Jurkat, Clone E6-1 (cell line): Measurements from ENCODE around the gene FLNA.

Source experiments
- DNase-seq: peaks from one replicate; pipeline ENCODE4 v3.0.0-alpha.2; 2011; ENCODE audit warnings: low read depth, low spot score
- H3K4me3 ChIP-seq: 2 replicates; pipeline ENCODE4 v1.5.1; 2011; ENCODE audit warnings: mild to moderate bottlenecking, low read length, control low read depth, moderate library complexity

The FLNA gene

DNA sequence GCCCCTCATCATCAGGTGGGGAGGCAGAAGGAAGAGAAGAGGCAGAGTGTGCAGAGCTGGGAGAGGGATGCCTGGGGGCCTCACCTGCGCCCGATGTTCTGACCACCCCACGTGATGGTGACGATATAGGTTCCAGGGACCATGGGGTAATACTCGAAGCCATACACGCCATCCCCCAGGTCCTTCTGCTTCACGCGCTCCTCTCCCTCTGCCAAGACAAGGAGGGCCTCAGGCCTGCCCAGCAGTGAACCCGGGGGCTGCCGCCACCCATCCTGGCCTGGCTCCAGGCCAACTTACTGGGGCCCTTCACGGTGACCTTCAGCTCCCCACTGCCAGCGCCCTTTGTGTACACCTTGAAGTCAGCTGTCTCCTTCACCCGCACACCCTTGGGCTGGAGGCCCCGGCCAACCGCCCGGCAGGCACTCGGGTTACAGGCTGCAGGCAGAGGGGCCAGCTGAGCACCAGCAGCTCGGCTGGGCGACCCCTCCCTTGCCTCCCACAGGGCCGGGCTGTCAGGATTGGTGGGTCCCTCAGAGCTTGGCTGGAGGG is 9.3 kb downstream of the FLNA start:
- no peak overlapping the region for H3K4me3 ChIP-seq
- no peak for DNase-seq

DNA sequence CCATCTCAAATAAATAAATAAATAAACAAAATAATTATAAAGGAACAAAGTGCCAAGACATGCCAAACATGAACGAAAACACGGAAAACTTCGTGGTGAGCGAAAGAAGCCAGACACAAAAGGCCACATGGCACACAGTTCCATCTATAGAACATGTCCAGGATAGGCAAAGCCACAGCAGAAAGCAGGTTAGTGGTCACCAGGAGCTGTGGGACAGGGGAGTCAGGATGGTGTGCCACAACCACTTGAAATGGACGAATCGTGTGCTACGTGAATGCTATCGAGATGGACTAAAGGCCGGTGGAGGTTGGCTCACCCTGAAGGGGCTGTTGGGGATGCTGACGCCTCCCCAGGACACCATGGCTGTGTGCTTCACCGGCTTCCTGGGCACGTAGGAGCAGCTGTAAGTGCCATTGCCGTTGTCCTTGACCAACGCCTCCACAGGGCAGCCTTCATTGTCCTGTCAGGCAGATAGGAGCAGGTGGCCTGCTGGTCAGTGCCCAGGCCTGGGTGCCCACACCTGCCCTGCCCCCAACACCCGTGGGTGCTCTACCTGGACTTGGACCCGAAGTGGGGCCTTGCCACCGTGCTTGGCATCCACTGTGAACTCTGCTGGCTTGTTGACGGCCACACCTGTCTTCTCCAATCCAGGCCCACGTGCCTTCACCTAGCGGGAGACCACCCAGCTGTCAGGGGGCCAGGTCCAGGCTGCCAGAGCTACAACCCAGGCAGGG is 10.6 kb downstream of the FLNA start:
- no peak for DNase-seq
- H3K4me3 ChIP-seq, result no peak overlapping the region

DNA sequence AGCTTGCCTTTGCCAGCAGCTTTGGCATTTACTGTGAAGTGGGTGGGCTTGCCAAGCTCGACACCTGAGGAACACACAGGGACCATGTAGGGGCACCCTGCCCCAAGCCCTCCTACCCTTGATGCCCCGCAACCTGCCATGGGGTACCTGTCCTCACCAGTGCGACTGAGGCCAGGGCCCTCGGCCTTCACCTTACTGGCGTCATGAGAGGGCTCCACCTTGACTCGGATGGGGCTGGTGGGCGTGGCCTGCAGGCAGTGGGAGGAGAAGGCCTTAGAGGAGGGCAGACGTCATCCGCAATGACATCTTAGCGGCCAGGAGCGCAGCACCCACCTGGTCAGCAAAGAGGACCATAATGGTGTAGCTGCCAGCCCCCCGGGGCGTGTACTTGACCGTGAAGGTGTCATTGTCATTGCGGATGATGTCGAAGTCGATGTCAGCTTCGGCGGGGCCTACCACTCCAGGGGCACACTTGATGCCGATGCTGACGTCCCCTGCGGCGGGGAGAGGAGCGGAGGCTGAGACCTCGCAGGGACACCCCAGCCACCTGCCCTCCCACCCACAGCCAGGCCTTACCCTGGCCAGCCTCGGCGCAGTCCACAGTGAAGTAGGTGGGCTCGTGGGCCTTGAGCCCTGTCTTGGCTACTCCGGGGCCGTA is 12.2 kb downstream of the FLNA start:
- DNase-seq, result no peak
- no peak overlapping the region for H3K4me3 ChIP-seq

DNA sequence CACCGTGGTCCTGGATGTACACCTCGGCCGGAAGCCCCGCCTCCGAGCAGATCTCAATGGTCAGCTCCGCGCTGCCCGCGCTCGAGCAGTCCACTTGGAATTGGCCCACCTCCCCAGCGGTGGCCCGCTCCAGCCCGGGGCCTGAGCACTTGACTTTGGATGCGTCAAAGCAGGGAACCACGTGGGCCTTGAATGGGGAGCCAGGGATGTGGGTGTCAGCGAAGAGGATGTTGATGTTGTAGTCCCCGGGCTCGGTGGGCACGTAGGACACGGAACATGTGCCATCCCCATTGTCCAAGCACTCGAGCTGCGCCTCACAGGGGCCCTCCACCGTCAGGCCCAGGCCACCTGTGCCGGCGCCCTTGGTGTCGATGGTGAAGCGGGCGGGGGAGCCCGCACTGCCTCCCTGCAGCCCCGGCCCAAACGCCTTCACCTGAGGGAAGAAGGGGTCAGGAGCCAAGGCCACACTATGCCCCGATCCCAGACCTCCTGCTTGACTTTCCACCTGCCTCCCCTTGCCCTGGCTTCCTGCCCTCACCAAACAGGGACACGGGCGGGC is 14.2 kb downstream of the FLNA start:
- DNase-seq, result no peak
- no peak overlapping the region for H3K4me3 ChIP-seq

DNA sequence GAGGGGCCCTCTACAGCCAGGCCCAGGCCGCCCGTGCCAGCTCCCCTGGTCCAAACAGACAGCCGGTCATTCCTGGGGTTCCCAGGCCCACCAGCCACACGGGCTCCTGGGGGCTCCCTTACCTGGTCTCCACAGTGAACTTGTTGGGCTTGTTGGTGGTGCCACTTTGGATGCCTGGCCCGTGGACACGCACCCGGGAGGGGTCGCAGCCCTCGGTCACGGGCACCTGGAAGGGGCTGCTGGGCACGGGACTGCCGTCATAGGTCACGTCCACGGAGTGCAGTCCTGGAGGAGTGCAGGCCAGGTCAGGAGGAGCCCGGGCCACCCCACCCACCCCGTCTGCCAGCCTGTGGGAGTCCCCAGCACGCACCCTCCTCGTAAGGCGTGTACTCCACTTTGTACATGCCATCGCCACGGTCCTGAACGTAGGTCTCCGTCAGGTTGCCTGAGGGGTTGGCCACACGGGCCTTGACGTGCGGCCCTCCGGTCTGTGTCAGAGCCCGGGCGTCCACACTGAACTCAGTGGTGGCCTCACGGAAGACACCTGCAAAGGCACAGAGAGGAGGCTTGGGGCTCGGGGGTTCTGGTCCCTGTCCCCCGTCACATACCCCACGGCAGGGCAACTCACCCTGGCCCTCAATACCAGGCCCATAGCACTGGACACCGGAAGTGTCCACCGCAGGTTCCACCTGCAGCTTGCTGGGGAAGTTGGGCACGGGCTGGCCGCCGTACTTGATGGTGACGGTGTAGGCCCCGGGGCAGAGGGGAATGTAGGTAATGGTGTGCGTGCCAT is 14.9 kb downstream of the FLNA start:
- H3K4me3 ChIP-seq, result no peak overlapping the region
- DNase-seq, result no peak

DNA sequence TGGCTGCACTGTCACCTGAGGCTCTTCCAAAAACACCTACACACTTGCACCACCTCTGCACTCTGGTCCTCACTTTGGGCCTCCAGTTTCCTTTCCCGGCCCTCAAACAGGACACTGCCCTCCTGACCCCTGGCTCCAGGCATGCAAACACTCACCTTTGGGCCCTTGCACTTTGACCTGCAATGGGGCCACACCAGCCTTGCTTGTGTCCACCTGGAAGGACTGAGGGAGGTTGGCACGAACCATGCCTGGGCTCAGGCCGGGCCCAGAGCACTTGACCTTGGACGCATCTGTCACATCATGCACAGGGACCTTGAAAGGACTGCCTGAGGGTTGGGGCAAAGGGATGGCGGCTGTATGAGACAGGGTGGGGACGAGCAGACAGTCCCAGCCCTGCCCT is 15.6 kb downstream of the FLNA start:
- no peak overlapping the region for H3K4me3 ChIP-seq
- no peak for DNase-seq

DNA sequence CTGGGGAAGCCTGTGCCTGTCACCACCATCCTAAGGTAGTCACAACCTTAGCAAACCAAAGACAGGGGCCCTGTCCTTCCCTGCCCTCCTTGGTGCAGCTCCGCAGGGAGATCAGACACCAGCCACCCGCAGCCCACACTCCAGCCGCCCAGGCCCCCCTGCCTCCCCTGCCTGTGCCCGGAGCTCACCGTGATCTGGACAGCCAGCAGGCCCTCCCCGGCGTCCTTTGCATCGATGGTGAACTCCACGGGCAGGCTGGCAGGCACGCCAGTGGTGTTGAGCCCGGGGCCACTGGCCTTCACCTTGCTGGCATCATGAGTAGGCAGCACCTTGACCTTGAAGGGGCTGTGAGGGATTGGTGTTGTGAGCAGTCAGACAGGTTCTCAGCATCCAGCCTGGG is 16.4 kb downstream of the FLNA start:
- no peak for DNase-seq
- no peak overlapping the region for H3K4me3 ChIP-seq

DNA sequence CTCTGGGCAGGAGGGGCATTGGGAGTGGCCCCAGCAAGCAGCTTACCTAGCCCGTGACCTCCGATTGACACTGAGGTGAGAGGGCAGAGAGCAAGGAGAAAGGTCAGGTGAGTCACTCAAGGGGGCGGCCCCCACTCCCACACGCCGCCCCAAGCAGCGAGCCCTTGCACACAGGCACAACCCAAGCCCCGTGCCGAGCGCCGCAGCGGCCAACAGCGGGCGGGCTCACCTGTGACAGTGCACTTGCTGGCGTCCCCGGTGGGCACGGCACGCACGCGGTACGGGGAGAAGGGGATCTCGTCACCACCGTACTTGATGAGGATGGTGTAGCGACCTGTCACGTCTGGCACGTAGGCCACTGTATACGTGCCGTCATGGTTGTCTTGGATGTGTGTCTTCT is 17.2 kb downstream of the FLNA start:
- H3K4me3 ChIP-seq, result no peak overlapping the region
- DNase-seq, result no peak

DNA sequence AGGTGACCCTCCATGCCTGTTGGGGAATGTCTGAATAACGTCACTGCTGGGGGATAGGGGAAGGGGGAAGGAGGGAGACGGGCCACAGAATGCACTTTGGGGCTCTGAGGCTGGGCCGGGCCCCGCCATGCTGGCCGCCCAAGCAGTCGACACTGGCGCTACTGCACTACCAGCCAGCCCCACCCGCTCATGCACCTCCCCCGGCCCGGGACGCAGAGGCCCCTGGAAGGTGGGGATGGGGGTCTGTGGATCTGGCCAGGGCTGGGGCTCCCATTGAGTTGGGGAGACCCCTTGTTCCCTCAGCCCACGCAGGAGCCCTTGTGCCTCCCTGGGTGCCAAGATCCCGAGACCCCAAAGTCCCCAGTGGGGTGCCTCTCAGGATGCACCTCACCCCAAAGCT is 17.8 kb downstream of the FLNA start:
- no peak for DNase-seq
- H3K4me3 ChIP-seq, result no peak overlapping the region

DNA sequence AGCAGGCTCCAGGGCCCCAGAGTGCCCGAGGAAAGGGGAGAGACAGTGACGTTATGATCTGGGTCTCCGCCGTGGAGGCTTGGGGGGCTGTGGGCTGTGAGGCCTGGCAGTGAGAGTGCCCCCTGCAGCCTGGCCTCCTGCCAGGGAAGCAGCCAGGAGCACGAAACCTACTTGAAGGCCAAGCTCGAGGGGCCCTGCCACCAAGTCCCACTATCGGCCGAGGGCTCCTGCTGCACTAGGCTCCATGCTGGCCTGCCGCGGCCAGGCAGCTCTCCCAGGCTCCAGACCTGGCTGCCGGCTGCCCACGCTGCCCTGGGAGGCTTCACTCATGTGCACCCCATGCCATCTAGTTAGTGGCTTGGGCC is 18.7 kb downstream of the FLNA start:
- no peak for DNase-seq
- no peak overlapping the region for H3K4me3 ChIP-seq

DNA sequence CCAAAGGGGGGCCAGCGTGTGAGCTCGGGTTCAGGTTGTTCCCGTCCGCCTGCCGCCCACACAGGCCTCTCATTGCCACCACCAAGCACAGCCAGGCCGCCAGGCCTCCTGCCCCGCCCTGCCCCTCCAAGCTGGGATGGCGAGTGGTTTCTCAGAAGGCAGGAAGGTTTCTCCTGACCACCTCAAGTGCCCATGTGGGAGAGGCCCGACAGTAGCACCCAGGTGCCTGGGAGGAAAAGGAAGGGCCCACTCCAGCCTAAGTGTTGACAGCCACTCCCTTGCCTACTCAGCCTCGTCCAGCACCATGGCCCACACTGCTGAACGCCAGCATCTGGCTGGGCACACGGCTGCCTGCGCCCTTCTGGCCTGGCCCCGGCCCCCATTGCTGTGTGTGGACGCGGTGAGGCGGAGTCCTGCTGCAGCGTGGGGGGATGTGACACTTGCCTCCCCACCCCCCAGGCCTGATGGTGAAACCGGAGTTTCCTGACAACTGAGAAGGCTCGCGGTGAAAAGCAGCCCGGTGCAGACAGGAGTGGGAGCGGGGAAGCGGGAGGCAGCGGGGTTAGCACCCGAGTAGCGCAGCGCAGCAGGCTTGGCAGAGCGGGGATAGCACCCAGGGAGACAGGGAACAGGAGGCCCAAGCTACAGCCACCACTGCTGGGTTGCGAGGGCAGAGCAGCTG is 19.2 kb downstream of the FLNA start:
- no peak overlapping the region for H3K4me3 ChIP-seq
- DNase-seq, result no peak

DNA sequence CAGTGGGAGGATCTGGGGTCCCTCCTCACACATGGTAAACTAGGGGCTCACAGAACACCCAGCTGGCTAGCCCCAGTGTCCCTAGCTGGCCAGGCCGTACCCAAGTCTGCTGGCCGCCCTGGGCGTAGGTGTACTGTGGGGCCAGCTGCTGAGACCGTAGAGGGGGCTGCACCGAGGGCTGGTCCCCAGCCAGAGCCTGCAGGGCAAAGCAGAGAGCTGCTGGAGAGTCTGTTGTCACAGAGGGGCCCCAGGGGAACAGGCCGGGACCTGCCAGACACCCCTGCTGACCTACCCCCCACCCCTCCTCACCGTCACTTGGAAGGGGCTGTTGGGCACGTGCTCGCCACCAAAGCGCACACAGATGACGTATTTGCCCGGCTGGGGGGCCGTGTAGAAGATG is 19.9 kb downstream of the FLNA start:
- no peak for DNase-seq
- H3K4me3 ChIP-seq, result no peak overlapping the region

DNA sequence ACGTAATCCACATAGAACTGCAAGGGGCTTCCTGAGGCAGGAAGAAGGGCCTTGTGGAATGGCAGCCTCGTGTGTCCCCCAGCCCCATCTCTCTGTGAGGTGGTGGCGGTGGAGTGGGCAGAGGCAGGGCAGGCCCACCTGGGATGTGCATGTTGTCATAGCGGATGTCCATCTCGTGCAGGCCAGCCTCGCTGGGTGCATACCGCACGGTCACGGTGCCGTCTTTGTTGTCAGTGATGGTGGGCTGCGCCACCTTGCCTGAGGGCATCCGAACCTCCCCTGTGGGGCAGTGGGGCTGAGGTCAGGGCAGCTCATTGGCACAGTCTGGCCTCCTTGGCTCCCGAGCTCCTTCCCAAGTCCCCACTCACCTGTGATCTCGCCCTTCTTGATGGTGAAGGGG is 20.4 kb downstream of the FLNA start:
- DNase-seq, result no peak
- H3K4me3 ChIP-seq, result no peak overlapping the region

DNA sequence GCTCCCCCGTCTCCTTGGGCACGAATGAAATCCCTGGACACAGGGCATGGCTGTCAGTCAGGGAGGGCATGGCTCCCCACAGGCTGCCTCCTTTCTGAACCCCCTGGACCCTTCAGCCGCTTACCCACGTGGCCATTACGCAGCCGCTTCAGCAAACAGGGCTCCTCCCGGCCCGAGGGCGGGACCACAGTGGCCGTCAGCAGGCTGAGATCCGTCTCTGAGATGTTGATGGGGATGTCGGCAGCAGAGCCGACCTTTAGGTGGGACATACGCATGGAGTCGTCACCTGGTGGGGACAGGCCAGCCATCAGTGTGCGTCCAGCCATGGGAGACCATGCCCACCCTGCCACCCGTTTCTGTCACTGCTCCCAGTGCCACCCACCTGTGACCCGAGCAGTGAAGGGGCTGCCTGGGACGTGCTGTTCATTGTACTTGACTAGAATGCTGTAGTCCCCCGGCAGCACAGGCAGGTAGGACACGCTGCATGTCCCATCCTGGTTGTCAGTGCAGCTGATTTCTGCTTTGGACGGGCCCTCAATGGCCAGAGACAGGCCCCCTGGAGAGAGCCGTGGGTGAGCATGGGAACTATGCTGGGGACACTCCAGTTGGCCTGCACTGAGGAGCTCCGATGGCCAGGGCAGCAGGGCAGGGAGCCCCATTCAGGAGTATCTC is 21.1 kb downstream of the FLNA start:
- H3K4me3 ChIP-seq, result no peak overlapping the region
- no peak for DNase-seq

DNA sequence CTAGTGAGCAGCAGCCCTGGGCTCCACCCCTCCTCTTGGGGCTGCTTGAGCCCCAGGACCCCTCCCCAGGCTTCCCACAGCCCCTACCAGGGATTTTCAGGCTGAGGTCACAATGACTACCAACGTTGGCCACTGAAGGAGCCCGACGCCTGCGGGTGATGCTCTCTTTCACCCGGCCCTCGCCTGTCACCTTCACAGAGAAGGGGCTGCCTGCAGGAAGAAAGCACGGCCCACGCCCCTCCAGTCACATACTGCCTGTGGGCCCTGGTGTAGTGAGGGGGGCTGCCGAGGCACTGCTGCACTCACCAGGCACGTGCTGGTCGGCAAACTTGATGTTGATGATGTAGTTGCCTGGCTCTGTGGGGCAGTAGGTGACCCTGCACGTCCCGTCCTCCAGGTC is 22.0 kb downstream of the FLNA start:
- DNase-seq, result no peak

DNA sequence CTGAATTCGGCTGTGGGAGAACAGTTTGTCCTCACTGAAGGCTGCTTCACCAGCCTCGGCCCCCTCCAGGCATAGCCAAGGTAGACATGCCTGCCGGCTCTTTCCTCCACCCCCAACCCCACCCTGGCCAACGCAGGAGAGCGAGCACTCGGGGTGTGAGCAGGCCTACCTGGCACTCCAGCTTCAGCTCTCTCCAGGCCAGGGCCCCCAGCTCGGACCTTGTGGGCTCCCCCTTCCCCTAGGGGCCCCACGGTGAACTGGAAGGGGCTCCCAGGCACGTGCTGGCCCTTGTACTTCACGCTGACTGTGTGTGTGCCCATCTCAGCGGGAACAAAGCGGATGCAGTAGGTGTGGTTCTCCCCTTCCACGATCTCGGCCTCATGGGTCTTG is 22.4 kb downstream of the FLNA start:
- no peak overlapping the region for H3K4me3 ChIP-seq
- no peak for DNase-seq

More for the DNA sequence above, 22.0 kb downstream of the FLNA start:
- no peak overlapping the region for H3K4me3 ChIP-seq

DNA sequence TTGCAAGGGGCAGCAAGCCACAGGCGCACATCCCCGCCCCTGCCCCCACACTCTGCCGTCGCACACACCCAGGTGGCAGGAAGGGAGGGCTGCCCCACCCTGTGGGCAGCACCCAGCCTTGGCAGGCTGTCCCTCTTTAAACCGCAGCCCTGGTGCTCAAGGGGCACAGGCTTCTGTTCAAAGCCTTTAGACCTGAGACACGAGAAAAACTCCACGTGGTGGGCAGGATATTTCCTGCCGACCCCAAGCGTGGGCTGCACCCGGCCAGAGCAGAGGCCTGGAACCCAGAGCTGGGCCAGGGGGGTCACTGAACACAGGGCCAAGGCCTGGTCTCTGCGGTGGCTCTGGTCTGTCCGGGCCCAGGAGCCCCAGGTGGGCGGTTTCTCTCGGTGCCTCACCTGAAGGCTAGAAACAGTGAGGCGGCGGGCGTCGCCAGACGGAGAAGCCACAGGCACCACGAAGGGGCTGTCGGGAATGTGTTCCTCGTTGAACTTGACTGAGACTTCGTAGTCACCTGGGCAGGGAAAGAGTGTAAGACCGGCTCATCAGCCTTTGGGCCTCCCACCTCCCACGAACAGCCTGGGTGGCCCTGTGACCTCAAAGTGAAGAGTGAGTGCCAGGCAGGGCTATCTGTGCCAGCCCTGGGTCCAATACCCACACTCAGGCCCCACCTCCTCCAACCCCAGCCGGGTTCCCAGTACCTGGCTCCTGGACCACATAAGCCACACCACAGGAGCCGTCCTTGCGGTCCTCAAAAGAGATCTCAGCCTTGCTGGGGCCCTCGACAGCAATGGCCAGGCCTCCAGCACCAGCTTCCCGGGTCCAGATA is 23.0 kb downstream of the FLNA start:
- DNase-seq, result no peak
- H3K4me3 ChIP-seq, result no peak overlapping the region
